ENCODE measurements around the gene SETD6.

- TF ChIP-seq HOXA3 (CRISPR knock-in tag; IDR thresholded peaks at IDR 0.05) (no peak), NFE2L2 (IDR thresholded peaks at IDR 0.05; ENCODE audit: low read length) (no peak)
Measured at GRCh38 chr16:58533751-58534470, 18.6 kb downstream of the SETD6 start.

Data from HepG2 (cell line).